K562 (cell line): ENCODE measurements around the gene FGF1.

Experiments used
- CBX3 ChIP-seq, 2 experiments: IDR thresholded peaks; 1 replicate in 1 of 2; 2 replicates in 1 of 2; pipeline ENCODE4 v1.6.1; 2012; ENCODE audit warnings: inconsistent platforms in 2 of 2, low read length in 2 of 2, borderline replicate concordance in 1 of 2, control low read depth in 1 of 2
- HNRNPH1 ChIP-seq: fragments of 200-400 bp; formaldehyde crosslinking; optimal IDR thresholded peaks from 2 replicates; pipeline ENCODE3; 2017; ENCODE audit warnings: low read depth, mild to moderate bottlenecking, low read length, moderate library complexity
- NR1H2 ChIP-seq: sonication (generic); formaldehyde crosslinking; IDR thresholded peaks from 2 replicates; pipeline ENCODE4 v1.4.0; 2020; ENCODE audit warnings: mild to moderate bottlenecking, missing genetic modification reagents
- NR2C2 ChIP-seq, 2 experiments: fragments of 200-800 bp in 1 of 2; sonication (Bioruptor generic) in 1 of 2; sonication (generic) in 1 of 2; formaldehyde crosslinking in 1 of 2; IDR thresholded peaks; 2 replicates each; pipeline versions ENCODE4 v1.6.1 to v1.8.0; 2016 to 2022; ENCODE audit warnings: mild to moderate bottlenecking in 1 of 2, missing compliant biosample characterization in 1 of 2, missing genetic modification characterization in 1 of 2, missing genetic modification reagents in 1 of 2
- OTX1 ChIP-seq: fragments of 450-650 bp; formaldehyde crosslinking; IDR thresholded peaks from 2 replicates; pipeline ENCODE4 v1.4.0; 2022; ENCODE audit warnings: mild to moderate bottlenecking
- POLR2A ChIP-seq: fragments of 450-650 bp; conservative IDR thresholded peaks from 2 replicates; pipeline ENCODE4 v1.6.1; 2016
- POLR2AphosphoS5 ChIP-seq: IDR thresholded peaks from 2 replicates; pipeline ENCODE4 v1.6.1; 2011; ENCODE audit warnings: mild to moderate bottlenecking, low read depth, low read length, moderate library complexity; ENCODE audit not compliant: control insufficient read depth, insufficient read depth
- TAF1 ChIP-seq: IDR thresholded peaks from 2 replicates; pipeline ENCODE4 v1.6.1; 2011; ENCODE audit warnings: mild to moderate bottlenecking, low read length, moderate library complexity; ENCODE audit not compliant: insufficient read depth, control insufficient read depth, severe bottlenecking; ENCODE audit errors: extremely low read depth
- ZNF311 ChIP-seq: fragments of 250-450 bp; sonication (Bioruptor Pico); IDR thresholded peaks from 2 replicates; pipeline ENCODE4 v1.4.0; 2020; ENCODE audit warnings: mild to moderate bottlenecking, moderate library complexity
- TF ChIP-seq, protein P1 (sequence below), 3 experiments: IDR thresholded peaks in 2 of 3; conservative IDR thresholded peaks in 1 of 3; 2 replicates each; pipeline ENCODE4 v1.5.1; 2011 to 2012; ENCODE audit warnings: low read length in 3 of 3, mild to moderate bottlenecking in 3 of 3, control low read depth in 2 of 3, improper control_type of control experiment in 1 of 3, inconsistent platforms in 1 of 3, low read depth in 1 of 3, mixed read lengths in 1 of 3, moderate library complexity in 1 of 3; ENCODE audit not compliant: insufficient read depth in 2 of 3
- TF ChIP-seq, protein P2 (sequence below): sonication (generic); formaldehyde crosslinking; IDR thresholded peaks from 2 replicates; pipeline ENCODE4 v1.8.0; 2022; ENCODE audit warnings: mild to moderate bottlenecking, missing genetic modification reagents
- TF ChIP-seq, protein P3 (sequence below): fragments of 250-450 bp; sonication (Bioruptor Pico); IDR thresholded peaks from 2 replicates; pipeline ENCODE4 v1.4.0; 2020; ENCODE audit warnings: mild to moderate bottlenecking, moderate library complexity, borderline replicate concordance

DNA sequence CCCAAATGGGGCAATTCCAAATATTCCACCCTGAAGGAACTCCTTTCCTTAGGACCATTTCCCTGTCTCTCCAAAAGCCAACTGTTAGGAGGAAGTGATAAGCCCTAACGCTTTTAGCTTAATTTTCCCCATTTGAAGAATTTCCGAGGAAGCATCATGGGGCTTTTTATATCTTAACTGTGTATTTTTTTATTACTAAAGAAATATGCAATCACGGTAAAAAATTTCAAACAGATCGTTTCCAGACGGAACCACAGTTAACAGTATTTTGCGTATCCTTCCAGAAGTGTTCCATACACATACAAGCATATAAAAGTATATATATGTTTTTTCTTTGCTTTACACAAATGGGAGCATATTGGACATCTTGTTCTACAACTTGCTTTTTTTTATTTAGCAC is 133.8 kb downstream of the FGF1 start:
- TF ChIP-seq NR2C2 (CRISPR knock-in tag; IDR thresholded peaks at IDR 0.05) (no peak), NR2C2 (tag; IDR thresholded peaks at IDR 0.05) (no peak), POLR2AphosphoS5 (no peak), ZNF311 (no peak), POLR2A (no peak), HNRNPH1 (no peak), NR1H2 (CRISPR knock-in tag) (no peak), CBX3 (IDR thresholded peaks at IDR 0.05; ENCODE audit: borderline replicate concordance in 1 of 2, low read length in 2 of 2) (no peak), OTX1 (no peak), TAF1 (no peak)
- TF ChIP-seq, protein P1, sequence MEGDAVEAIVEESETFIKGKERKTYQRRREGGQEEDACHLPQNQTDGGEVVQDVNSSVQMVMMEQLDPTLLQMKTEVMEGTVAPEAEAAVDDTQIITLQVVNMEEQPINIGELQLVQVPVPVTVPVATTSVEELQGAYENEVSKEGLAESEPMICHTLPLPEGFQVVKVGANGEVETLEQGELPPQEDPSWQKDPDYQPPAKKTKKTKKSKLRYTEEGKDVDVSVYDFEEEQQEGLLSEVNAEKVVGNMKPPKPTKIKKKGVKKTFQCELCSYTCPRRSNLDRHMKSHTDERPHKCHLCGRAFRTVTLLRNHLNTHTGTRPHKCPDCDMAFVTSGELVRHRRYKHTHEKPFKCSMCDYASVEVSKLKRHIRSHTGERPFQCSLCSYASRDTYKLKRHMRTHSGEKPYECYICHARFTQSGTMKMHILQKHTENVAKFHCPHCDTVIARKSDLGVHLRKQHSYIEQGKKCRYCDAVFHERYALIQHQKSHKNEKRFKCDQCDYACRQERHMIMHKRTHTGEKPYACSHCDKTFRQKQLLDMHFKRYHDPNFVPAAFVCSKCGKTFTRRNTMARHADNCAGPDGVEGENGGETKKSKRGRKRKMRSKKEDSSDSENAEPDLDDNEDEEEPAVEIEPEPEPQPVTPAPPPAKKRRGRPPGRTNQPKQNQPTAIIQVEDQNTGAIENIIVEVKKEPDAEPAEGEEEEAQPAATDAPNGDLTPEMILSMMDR (IDR thresholded peaks at IDR 0.05 in 2 of 3, conservative IDR thresholded peaks at IDR 0.05 in 1 of 3; ENCODE audit: insufficient read depth in 2 of 3, low read depth in 1 of 3, low read length in 3 of 3): no peak
- TF ChIP-seq, protein P2, sequence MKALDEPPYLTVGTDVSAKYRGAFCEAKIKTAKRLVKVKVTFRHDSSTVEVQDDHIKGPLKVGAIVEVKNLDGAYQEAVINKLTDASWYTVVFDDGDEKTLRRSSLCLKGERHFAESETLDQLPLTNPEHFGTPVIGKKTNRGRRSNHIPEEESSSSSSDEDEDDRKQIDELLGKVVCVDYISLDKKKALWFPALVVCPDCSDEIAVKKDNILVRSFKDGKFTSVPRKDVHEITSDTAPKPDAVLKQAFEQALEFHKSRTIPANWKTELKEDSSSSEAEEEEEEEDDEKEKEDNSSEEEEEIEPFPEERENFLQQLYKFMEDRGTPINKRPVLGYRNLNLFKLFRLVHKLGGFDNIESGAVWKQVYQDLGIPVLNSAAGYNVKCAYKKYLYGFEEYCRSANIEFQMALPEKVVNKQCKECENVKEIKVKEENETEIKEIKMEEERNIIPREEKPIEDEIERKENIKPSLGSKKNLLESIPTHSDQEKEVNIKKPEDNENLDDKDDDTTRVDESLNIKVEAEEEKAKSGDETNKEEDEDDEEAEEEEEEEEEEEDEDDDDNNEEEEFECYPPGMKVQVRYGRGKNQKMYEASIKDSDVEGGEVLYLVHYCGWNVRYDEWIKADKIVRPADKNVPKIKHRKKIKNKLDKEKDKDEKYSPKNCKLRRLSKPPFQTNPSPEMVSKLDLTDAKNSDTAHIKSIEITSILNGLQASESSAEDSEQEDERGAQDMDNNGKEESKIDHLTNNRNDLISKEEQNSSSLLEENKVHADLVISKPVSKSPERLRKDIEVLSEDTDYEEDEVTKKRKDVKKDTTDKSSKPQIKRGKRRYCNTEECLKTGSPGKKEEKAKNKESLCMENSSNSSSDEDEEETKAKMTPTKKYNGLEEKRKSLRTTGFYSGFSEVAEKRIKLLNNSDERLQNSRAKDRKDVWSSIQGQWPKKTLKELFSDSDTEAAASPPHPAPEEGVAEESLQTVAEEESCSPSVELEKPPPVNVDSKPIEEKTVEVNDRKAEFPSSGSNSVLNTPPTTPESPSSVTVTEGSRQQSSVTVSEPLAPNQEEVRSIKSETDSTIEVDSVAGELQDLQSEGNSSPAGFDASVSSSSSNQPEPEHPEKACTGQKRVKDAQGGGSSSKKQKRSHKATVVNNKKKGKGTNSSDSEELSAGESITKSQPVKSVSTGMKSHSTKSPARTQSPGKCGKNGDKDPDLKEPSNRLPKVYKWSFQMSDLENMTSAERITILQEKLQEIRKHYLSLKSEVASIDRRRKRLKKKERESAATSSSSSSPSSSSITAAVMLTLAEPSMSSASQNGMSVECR (CRISPR knock-in tag): no peak
- TF ChIP-seq, protein P3, sequence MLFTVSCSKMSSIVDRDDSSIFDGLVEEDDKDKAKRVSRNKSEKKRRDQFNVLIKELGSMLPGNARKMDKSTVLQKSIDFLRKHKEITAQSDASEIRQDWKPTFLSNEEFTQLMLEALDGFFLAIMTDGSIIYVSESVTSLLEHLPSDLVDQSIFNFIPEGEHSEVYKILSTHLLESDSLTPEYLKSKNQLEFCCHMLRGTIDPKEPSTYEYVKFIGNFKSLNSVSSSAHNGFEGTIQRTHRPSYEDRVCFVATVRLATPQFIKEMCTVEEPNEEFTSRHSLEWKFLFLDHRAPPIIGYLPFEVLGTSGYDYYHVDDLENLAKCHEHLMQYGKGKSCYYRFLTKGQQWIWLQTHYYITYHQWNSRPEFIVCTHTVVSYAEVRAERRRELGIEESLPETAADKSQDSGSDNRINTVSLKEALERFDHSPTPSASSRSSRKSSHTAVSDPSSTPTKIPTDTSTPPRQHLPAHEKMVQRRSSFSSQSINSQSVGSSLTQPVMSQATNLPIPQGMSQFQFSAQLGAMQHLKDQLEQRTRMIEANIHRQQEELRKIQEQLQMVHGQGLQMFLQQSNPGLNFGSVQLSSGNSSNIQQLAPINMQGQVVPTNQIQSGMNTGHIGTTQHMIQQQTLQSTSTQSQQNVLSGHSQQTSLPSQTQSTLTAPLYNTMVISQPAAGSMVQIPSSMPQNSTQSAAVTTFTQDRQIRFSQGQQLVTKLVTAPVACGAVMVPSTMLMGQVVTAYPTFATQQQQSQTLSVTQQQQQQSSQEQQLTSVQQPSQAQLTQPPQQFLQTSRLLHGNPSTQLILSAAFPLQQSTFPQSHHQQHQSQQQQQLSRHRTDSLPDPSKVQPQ (CRISPR knock-in tag): no peak
